HUES64 (cell line): ENCODE results near the gene FAHD2B.
A peak's percentile ranks its signal among the peaks of the same experiment; 100 is the strongest.
"Not testable (repeated sequence)": the region's sequence is repeated elsewhere in the genome, so short reads cannot be mapped to it uniquely, and the experiment has no call there.

Experiments used
- H3K27ac ChIP-seq: 2 replicates; pipeline ENCODE4 v1.7.0; 2013; ENCODE audit warnings: low read depth, low read length, inconsistent platforms
- H3K27me3 ChIP-seq: 2 replicates; pipeline ENCODE4 v1.6.1; 2013; ENCODE audit warnings: mild to moderate bottlenecking, low read length; ENCODE audit not compliant: insufficient read depth
- H3K36me3 ChIP-seq: 2 replicates; pipeline ENCODE4 v1.6.1; 2013; ENCODE audit warnings: mild to moderate bottlenecking, low read length; ENCODE audit not compliant: insufficient read depth
- H3K4me1 ChIP-seq: 2 replicates; pipeline ENCODE4 v1.6.1; 2013; ENCODE audit warnings: mild to moderate bottlenecking, low read length, moderate library complexity; ENCODE audit not compliant: insufficient read depth
- H3K4me3 ChIP-seq: 2 replicates; pipeline ENCODE4 v1.5.1; 2013; ENCODE audit warnings: mild to moderate bottlenecking, low read length, moderate library complexity
- H3K9ac ChIP-seq: 2 replicates; pipeline ENCODE4 v1.6.1; 2013; ENCODE audit warnings: mild to moderate bottlenecking, low read depth, low read length
- H3K9me3 ChIP-seq: 2 replicates; pipeline ENCODE4 v1.6.1; 2013; ENCODE audit warnings: low read depth, low read length; ENCODE audit not compliant: insufficient read depth
- WGBS: fragments of 150-250, 120-280 bp; methylation state at CpG from one replicate; pipeline ENCODE4 v1.1.7; 2013; ENCODE audit warnings: missing lambda C conversion rate; 5-methylcytosine and 5-hydroxymethylcytosine counted together

Gene FAHD2B

GRCh38 chr2:97093983-97094771, 505 bp downstream of the FAHD2B start:
- WGBS, result 60% methylated on average over 3 of the region's 33 CpGs
- not testable (repeated sequence) for H3K27ac ChIP-seq, H3K9ac ChIP-seq, H3K27me3 ChIP-seq, H3K9me3 ChIP-seq, H3K4me1 ChIP-seq, H3K36me3 ChIP-seq
- peak overlapping the region; percentile 50 for H3K4me3 ChIP-seq

DNA sequence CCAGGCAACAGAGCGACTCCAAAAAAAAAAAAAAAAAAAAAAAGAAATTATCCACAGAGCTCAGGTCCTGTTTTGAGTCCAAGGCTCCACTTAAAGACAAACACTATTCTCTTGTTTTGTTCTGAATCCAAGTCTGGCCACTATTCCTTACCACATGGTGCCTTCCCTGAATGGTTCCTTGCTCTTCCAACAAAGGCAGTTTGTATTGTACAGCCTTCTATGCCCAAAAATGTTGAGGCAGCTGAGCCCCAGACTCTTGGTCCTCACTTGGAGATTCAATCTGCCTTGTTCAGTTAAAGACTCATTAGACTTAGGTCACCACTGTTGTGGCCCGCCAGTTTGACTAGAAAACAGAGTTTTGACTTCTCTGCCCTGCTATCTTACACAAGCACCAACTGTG, 1.7 kb downstream of the FAHD2B start:
- H3K9ac ChIP-seq, H3K4me3 ChIP-seq, H3K9me3 ChIP-seq, H3K4me1 ChIP-seq, H3K36me3 ChIP-seq, H3K27me3 ChIP-seq, H3K27ac ChIP-seq: not testable (repeated sequence)
- 96% methylated on average over 2 of the region's 2 CpGs for WGBS

DNA sequence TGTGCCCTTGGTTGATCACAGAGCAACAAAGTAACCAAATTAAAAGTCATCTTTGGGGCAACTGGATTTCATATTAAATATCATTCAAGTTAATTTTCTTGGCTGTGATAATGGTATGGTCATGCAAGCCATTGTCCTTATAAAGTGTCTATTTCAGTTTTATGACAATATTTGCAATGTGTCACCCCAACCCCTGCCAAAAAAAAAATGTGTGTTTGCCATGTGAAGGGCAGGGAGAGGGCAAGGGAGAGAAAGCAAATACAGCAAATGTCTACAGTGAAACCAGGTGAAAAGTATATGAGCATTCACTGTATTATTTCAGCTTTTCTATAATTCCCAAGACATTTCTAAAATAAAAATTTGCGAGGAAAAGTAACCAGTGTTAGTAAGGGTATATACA, 6.0 kb downstream of the FAHD2B start:
- H3K27me3 ChIP-seq, H3K36me3 ChIP-seq, H3K4me1 ChIP-seq, H3K4me3 ChIP-seq, H3K27ac ChIP-seq, H3K9me3 ChIP-seq, H3K9ac ChIP-seq: not testable (repeated sequence)
- no CpG with 5 or more reads among the region's 1 CpG for WGBS

DNA sequence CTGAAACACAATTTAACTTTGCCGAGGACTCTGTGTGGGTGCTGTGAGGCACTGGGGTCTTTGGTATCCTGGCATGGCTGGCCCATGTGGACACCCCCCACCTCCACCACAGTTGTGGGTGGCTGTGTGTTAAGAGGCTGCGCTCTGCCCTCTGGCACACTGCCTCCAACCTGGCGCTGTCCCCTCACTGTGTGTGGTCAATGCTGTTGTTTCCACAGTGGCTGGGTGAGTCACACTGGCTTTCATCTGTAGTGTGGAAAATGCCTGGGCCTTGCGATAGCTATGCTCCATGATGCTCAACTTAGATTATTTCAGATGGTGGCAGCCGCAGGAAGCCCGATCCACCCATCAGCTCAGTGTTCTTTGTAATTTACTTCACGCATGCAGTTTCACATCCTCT, 9.6 kb downstream of the FAHD2B start:
- WGBS, result 100% methylated on average over 1 of the region's 7 CpGs
- not testable (repeated sequence) for H3K4me1 ChIP-seq

DNA sequence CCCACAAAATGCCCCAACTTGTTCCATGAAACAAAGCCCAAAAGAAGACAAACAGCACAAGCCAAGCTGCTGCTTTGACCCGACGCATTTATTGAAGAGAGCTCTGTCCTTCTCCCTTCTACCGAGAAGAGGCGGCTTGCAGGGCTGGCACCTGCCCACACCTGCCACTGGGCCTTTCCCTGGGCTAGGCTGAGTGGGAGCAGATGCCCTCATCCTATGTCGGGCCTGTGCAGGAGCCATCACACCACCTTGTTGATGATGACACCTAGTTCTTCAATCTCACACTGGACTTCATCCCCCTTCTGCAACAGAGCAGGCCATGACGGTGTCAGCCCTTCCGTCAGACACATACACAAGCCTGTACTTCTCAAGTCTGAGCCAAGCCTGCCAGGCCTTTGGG, 11.2 kb downstream of the FAHD2B start:
- H3K9ac ChIP-seq, H3K36me3 ChIP-seq, H3K4me3 ChIP-seq, H3K4me1 ChIP-seq, H3K27me3 ChIP-seq, H3K9me3 ChIP-seq, H3K27ac ChIP-seq: not testable (repeated sequence)
- 96% methylated on average over 7 of the region's 7 CpGs for WGBS

More for the DNA sequence above, 9.6 kb downstream of the FAHD2B start:
- H3K27ac ChIP-seq, H3K9ac ChIP-seq, H3K9me3 ChIP-seq, H3K4me3 ChIP-seq, H3K36me3 ChIP-seq, H3K27me3 ChIP-seq: not testable (repeated sequence)

DNA sequence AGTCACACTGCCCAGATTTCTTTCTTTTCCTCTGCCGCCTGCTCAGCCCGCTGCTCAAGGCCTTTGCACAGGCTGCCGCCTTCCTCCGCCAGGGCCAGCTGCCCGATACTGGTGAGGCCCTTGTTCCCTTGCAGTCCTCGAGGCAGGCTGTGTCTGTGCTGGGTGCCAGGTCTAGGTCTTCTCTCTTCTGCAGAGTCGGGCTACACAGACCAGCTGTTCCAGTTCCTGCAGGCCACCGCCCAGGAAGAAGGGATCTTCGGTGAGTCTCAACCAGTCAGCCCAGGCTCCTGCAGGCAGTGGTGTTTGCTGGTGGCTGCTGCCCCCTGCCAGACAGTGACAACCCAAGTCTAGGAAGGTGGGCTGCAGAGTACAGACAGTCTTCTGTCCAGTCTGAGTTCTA, 12.5 kb downstream of the FAHD2B start:
- not testable (repeated sequence) for H3K36me3 ChIP-seq, H3K4me3 ChIP-seq, H3K4me1 ChIP-seq, H3K9me3 ChIP-seq, H3K9ac ChIP-seq, H3K27me3 ChIP-seq, H3K27ac ChIP-seq
- 80% methylated on average over 4 of the region's 9 CpGs for WGBS

- not testable (repeated sequence) for H3K27me3 ChIP-seq, H3K9me3 ChIP-seq, H3K4me1 ChIP-seq, H3K36me3 ChIP-seq, H3K27ac ChIP-seq, H3K4me3 ChIP-seq, H3K9ac ChIP-seq
- 85% methylated on average over 3 of the region's 10 CpGs for WGBS
Measured at GRCh38 chr2:97080855-97081254, 13.8 kb downstream of the FAHD2B start.

- H3K36me3 ChIP-seq, H3K27me3 ChIP-seq, H3K9ac ChIP-seq, H3K9me3 ChIP-seq, H3K4me1 ChIP-seq, H3K4me3 ChIP-seq, H3K27ac ChIP-seq: not testable (repeated sequence)
- 98% methylated on average over 4 of the region's 8 CpGs for WGBS
Measured at GRCh38 chr2:97077213-97077612, 17.5 kb downstream of the FAHD2B start.

DNA sequence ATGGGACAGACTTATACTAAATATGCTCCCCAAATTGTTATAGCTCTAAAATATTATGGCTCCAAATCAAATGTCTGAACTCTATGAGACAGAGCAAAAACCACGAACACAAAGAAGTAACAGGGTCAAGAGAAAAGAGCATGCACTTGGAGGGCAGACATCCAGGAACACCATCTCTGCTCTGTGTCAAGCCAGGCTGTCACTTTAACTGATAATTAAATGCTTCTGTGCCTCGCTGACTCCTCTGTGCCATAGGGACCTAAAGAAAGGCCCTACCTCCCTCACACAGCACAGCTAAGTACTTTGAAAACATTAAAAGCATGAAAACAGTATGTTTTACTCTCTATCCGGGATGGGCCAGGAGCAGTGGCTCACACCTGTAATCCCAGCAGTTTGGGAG, 23.8 kb downstream of the FAHD2B start:
- H3K27me3 ChIP-seq, H3K36me3 ChIP-seq, H3K9me3 ChIP-seq, H3K4me3 ChIP-seq, H3K9ac ChIP-seq, H3K4me1 ChIP-seq, H3K27ac ChIP-seq: not testable (repeated sequence)
- WGBS, result 88% methylated on average over 1 of the region's 3 CpGs

DNA sequence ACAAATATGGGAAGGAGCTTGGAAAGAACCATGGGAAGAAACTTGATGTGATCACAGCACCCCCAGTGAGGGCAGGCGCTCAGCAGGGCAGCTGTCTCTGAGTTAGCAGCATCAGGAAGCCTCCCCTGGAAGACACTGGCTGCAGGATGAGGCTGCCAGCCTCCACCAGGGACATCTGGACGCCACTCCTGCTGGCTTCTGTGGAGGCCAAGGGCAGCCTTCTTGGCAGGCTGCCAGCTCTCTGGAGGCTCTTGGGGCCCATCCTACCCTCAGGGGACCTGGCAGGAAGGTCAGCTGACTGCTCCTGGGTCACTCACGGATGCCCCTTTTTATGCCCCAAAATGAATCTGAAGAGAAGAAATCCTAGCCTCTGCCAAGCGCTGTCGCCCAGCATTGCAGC, 26.0 kb downstream of the FAHD2B start:
- H3K4me3 ChIP-seq, H3K9ac ChIP-seq, H3K27ac ChIP-seq, H3K4me1 ChIP-seq, H3K36me3 ChIP-seq, H3K9me3 ChIP-seq, H3K27me3 ChIP-seq: not testable (repeated sequence)
- WGBS, result 84% methylated on average over 3 of the region's 5 CpGs

DNA sequence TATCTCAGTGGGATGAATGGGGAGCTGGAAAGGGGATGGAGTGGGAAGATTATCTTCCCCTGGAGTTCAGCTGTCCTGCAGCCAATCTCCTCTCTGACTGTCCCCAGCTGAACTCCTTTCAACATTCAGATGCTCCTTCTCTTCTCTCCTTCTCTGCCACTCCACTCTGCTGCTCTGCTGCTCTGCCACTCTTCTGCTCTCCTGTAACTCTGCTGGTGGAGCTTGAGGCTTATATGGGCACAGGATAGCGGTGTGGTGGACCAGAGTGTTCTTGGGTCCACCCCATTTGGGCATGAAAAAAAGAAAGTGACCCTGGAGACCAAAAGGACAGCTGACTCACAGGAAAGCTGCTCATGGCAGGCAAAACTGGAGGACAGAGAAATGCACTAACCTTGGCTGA, 26.6 kb downstream of the FAHD2B start:
- Histone ChIP-seq H3K4me3 (no peak overlapping the region), H3K9ac (no peak overlapping the region), H3K36me3 (no peaks in the 10 kb centered on the region), H3K9me3 (0 out of 2 replicates have a peak, but pooled peaks cover 4% of the 10 kb centered on the region), H3K4me1 (no peaks in the 10 kb centered on the region), H3K27me3 (no peaks in the 10 kb centered on the region), H3K27ac (no peak overlapping the region)
- WGBS, result 94% methylated on average over 1 of the region's 1 CpG
